Measurements from ENCODE around the gene SBNO2.

Gene SBNO2

DNA sequence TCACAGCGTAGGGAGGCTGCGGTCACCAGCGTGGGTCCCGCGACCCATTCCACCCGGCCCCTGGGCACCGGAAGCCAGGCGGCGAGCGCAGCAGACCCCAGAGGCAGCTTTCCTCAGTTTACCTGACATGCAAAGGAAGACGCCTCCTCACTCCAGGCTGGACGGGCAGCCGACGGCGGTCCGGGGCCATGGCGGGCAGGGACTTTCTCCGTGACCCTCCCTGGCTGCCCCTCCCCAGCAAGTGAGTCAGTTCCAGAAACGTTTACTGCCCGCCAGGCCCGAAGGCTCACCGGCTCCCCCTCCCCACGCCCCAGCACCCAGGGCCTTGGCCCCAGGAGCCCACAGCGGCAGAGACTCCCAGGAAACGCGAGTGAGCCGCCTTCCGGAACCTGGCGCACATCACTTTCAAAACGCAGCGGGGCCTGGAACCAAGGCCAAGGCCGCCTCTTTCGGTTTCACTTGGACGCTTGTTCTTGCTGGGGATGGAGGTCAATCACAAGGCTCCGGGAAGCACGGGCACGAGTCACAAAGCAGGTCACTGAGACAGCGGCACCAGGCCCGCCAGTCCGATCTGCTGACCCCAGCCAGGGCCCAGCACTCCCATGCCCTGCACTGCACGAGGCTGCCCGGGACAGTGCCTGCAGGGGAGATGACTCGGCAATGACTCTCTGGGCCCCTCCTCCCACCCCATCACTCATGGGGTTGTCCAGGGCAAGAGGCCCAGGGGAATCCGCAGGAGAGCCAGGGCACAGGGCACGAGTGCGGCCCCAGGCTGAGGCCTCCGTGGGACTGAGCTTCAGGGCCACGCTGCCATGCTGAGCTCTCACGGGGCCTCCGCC, 5.3 kb downstream of the SBNO2 start:
- no peak for FAIRE-seq

DNA sequence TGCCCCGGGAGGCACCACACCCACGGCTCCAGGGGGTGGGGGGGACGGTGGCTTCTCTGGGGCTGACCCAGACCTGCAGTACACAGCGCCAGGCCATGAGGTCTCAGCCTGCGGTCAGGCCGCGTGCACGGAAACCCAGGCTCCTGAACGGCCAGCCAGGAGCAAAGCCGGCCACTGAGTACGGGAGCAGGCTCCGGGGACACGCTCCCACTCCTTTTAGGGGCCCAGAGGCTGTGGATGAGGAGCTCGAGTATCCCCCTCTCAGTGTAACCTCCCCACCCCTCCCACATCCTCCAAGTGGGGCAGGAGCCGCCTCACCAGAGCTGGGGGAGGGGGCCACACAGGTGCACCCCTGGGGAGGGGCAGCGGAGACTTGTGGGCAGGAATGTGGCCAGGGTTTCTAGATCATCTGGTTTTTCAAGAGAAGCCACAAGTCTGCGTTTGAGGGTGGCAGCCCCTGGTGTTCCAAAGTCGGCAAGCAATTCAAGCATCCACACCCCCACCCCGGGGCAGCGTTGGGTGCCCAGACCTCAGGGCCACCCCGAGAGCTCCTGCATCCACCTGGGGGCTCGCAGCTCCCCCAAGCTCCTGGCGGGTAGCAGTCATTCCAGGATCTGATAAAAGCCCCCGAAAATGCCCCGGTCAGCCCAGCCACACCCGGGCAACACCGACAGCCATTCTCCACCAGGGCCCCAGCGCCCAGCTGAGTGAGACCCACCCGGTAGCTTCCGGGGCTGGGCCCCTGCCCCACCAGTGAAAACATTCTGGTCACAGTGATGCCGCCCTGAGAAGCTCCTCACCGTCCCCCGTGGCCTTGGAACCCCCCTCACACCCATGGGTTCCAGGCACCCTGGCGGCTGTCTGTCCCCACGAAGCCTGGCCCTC, 6.1 kb downstream of the SBNO2 start:
- FAIRE-seq, result no peak

DNA sequence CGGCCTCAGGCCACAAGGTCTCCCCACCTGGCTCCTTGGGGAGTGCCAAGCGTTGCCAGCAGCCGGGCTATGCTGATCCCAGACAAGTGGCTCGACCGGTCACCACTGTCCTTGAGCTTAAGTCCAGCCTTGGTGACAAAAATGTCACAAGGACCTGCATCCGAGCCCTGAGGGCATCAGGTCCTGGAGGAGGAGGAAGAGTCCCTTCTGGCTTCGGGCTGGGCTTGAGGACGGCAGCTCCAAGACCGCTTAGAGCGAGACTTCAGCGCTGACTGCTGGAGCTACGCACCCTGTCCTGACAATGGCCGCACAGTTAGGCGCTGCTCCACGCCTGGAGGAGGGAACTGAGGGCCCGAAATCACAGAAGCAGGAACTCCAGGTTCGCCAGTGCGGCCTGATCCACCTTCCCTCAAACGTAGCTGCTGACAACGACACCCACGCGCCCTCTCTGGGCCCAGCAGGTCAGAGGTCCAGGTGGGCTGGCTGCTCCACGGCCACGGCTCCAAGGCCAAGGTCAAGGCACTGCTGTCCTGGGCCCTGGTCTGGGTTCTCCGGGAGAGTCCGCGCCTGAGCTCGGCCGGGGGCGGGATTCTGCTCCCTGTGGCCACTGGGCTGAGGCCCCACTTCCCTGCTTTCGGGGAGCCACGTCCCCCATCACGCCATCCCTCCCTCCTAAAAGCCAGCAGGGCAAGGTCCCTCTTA, 7.0 kb downstream of the SBNO2 start:
- FAIRE-seq, result no peak

DNA sequence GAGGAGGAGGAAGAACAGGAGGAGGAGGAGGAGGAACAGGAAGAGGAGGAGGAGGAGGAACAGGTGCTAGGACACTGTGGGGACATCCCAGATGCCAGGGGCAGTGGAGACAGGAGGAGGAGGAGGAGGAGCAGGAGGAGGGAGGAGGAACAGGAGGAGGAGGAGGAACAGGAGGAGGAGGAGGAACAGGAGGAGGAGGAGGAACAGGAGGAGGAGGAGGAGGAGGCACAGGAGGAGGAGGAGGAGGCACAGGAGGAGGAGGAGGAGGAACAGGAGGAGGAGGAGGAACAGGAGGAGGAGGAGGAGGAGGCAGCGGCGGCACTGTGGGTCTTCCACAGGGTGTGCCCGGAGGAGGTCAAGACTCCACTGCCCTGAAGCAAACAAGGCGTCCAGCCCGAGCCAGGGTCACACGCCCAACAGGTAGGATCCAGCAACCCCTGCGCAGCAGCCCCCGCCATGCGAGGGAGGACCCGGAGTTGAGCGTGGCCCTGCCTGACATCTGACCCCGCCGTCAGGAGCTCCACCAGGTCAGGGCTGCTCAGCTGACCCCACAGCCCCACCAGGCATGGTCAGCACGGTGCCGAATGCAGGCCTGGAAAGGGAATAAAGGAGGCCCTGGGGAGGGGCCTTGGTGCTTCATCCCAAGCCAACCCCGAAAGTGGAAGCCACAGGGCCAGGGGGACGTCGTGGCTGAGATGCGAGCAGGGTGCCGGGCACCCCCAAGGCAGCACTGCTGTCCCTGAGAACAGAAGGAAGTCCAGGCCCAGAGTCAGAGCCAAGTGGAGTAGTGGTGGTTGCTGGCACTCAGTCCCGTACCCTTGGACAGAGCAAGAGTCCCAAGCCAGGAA, 9.2 kb downstream of the SBNO2 start:
- FAIRE-seq, result no peak

DNA sequence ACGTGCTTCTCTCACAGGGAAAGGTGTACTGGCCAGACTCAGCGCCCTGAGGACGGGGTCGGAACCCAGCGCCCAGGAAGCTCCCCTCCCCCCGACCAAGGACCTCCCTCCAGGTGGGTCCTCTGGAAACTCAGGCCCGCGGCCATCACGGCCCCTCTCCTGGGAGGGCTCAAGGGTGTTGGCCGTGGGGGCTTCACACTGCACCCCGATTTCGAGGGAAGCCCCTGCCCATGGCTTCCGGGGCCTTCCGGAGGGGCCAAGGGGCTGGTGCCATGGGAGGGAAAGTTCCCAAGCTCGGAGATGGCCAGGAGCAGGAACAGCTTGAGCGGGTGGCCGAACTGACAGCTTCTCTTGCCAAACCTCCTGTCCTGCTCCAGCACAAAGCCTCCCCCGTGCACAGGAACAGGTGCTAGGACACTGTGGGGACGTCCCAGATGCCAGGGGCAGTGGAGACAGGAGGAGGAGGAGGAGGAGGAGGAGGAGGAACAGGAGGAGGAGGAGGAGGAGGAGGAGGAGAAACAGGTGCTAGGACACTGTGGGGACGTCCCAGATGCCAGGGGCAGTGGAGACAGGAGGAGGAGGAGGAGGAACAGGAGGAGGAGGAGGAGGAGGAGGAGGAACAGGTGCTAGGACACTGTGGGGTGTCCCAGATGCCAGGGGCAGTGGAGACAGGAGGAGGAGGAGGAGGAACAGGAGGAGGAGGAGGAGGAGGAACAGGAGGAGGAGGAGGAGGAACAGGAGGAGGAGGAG, 10.0 kb downstream of the SBNO2 start:
- no peak for FAIRE-seq

DNA sequence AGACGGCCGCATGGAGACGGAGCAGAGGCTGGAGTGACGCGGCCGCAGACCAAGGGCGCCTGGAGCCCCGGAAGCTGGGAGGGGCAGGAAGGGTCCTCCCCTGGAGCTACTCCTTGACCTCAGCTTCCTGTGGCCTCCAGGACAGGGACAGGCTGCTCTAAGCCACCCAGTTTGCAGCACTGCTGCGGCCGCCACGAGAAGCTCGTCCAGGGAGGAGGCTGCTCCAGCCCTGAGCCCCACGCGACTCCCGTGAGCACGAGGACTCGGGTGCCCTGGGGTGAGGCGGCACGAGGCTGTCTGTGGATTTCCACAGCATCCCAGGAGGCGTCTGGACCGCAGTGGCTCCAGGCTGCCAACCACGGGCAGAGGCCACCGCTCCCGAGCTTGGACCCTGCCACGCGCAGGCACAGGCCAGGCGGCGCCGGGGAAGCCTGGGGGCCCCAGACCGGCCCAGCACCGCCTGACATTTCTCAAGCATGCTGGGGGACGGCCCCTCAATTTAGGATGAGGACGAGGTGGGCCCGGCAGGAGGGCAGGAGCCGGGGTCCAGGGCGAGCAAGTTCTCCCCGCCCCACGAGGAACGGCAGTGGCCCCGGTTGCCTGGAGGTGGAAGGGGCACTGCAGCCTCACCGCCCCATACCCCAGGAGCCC, 10.7 kb downstream of the SBNO2 start:
- FAIRE-seq, result no peak

DNA sequence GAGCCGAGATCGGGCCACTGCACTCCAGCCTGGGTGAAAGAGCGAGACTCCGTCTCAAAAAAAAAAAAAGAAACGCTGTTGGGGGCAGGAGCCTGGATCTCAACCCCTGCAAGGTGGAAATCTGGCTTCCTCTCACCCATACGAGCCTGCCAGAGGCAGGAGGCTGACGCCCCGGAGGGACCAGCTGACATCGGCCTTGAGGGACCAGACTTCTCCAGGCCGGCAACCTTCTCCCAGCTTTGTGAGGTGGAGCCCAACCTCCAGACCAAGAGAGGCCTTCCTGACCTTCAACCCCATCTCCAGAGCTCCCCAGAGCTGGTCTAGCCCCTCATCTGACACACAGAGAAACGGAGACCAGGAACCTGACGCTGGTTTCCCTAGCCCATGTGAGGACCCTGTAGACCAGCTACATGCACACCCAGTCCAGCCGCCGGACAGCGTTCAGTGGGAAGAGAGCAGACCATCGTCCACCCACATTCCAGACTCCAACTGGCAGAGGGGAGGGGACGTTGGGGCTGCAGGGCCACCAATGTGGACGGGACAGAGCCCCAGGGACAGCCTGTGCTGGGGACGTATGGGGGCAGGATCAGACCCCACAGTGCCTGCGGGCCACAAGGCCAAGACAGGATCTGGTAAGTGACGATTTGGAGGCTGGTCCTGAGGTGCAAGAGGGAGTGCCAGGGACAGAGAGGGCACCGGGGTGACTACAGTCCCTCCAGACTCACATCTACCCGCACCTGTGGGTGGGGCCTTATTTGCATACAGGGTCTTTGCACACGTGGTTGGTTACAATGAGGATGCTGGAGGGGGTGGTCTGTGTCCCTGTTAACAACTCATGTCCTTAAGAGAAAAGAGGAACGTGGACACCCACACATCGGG, 11.4 kb downstream of the SBNO2 start:
- FAIRE-seq, result no peak

DNA sequence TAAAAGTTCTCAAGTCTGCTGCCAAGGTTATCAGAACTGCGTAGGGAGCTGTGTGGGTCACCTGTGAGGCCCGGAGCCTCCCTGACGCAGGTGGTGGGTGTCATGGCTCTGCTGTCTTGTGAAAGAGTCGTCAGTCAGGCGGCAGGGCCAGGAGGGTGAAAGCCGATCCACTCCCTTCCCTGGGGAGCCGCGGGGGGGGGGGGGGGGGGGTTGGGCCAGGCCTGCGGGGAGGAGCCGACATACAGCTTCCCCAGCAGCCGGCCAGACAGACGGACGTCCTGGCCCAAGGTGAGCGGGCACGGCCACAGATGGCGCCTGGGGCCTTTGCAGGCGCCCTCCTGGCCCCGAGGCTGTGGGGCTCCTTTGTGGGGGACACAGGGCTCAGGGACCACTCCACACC, 12.4 kb downstream of the SBNO2 start:
- no peak for FAIRE-seq

DNA sequence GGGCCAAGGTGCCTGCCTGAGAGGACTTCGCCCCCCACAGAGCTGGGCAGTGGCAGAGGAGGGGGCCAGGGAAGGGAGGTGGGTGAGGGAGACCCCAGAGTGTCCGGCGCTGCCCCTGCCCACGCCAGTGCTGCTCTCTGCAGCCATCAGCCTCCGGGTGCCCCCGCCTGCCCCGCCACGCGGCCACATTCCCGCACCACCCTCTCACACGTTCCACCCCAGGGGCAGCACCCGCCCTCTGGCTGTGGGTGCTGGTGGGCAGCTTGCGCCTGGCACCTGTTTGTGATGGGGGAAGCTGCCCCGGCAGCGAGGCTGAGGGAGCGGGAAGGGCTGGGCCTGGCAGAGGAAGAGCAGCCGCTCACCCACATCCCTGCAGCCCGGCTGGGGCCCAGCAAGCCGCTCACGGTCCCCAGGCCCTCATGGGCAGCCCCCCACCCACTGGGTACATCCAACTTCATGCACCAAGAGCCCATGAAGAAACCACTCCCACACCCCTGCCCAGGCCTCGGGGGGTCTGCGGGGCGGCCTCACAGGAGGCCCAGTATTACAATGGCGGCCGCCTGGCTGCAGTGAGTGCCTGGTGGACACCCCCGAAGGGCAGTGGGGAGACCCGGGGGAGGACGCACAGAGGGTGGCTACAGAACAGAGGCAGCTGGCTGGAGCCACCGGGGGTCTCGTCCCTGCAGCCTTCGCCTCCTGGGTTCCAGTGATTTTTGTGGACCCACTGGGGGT, 14.0 kb downstream of the SBNO2 start:
- no peak for FAIRE-seq

DNA sequence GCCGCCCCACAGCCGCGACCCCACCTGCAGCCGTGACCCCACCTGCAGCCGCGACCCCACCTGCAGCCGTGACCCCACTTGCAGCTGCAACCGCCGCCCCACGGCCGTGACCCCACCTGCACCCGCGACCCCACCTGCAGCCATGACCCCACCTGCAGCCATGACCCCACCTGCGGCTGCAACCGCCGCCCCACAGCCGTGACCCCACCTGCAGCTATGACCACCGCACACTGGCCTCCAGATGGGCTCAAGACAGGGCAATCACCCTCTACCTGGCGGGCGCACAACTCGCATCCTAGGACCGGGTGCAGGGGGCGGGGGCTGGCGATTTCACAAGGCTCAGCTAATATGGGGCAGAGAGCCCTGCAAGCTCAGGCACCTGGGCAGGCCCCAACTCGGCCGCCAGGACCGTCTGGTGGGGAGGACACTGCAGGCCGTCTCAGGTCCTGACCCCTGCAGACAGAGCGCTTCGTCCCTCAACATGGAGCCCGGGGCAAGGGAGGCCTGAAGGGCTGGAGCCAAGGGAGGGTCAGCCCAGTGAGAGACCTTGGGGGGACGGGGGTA, 15.1 kb downstream of the SBNO2 start:
- FAIRE-seq, result no peak

DNA sequence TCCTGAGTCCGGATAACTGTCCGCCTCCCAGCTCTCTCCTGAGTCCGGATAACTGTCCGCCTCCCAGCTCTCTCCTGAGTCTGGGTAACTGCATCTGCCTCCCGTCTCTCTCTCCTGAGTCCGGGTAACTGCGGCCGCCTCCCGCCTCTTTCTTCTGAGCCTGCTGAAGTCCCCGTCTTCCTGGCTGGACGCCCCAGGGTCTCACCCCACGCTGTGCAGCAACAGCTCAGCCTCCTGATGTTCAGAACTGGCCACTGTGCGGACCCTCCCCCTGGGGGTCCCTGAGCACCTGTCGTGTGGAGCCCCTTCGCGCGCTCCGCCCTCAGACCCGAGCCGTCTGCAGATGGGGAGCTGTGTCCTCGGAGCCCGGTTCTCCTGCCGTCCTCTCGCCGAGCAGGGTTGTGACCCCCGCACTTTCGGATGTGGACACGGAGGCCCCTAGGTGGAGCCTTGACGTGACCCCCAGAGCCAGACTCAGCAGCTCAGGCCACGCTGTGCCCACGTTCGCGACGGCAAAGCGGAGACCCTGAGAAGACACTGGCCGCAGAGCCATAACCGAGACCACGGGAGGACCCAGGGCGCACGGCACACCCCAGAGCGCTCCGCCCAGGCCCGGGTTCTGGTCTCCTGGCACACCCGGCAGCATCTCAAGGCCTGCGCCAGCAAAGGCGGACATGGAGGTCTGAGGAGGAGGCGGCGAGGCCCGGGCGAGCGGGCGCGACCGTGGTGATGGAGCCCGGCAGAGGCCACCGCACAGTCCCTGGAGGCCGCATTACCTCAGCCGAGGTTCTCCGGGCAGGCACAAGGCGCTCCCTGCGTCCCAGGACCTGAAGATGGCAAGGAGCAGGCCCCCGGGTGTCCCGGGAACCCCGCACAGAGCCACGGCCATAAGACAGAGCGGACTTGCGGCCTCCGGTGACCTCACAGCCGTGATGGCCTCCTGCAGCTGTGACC, 15.9 kb downstream of the SBNO2 start:
- no peak for FAIRE-seq

DNA sequence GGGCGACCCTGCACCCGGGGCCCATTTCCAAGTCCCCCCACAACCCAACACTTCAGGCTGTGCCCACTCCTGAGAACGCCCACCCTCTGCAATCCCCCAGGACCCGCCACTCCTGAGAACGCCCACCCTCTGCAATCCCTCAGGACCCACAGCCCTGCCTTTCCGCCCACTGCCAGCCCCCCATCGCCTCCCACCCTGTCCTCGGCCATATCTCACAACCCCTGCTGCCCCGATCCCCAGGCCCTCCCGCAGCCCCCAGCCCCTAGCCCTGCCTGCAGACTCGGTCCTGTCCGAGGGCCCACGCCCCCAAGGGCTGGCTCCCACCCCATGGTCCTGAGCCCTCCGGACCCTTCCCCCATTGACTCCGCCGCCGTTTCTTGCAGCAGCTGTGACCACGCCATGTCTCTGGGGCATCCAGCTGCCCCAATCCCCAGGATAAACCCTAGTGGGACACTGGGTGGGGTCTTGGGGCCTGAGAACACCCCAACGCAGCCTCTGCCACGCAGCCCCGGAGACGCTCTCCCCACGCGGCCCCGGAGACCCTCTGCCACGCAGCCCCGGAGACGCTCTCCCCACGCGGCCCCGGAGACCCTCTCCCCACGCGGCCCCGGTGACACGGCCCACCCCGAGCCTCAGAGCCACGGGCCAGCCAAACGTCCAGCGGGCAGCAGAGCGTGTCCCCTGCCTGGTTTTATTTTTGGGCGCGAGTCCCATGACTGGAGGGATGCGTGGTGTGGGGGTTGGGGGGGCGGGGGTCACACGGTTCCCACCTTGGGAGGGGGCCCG, 17.0 kb downstream of the SBNO2 start:
- FAIRE-seq, result no peak

DNA sequence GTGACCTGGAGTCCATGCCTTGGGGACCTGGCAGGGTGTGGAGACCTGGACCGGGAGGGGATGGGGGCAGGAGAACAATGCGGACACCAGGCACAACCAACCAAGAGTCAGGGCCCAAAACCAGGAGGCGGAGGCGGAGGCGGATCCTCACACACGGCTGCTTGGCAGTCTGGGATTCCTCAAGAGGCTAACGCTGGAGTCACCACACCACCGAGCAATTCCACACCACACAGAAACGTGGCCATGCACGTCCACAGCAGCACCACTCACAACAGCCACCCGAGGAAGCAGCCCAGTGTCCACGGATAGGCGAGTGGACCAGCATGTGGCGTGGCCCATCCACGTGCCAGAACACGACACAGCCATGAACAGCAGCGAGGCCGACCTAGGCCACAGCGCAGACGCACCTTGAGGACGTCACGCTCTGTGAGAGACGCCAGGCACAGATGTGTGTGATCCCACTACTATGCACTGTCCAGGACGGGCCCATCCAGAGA, 17.7 kb downstream of the SBNO2 start:
- no peak for FAIRE-seq

DNA sequence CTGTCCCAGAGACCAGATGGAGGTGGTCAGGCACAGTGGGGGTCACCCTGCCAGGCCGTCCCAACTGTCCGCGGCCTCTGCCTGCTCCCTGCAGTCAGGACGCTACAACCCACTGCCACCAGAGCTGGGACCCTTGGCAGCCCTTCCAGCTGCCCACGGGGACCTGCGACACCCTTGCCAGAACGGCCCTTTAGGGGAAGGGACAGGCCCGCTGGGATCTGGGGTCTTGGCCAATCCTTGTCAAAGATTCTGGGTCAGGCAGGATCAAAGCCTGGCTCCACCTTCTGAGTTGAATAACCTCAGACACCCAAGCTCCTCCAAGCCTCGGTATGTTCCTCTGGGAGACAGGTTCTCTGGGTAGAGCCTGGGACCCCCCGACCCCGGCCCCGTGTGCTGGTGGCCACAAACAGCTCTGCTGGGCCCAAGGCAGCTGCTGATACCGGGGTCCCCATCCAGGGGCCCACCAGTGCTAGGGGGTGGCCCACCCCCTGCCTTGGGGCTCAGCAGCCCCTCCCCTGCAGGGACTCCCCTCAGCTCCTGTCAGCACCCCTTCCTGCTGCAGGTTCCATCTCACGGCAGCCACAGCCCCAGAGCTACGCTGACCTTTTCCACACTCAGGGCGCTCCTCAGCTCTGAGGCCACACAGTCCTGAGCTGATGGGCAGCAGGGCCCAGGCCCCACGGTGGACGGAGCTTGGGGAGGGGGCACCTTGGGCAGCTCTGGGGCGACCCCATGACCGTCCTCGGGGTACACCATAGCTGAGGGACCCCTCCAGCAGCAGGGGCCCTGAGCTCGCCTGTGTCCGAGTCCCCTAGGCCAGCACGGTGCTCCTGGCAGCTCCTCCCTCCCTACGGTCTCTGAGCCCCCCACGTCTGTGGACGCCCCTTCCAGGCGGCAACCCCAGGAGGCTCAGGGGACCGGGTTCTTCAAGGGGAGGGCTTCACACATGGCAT, 18.4 kb downstream of the SBNO2 start:
- FAIRE-seq, result no peak

DNA sequence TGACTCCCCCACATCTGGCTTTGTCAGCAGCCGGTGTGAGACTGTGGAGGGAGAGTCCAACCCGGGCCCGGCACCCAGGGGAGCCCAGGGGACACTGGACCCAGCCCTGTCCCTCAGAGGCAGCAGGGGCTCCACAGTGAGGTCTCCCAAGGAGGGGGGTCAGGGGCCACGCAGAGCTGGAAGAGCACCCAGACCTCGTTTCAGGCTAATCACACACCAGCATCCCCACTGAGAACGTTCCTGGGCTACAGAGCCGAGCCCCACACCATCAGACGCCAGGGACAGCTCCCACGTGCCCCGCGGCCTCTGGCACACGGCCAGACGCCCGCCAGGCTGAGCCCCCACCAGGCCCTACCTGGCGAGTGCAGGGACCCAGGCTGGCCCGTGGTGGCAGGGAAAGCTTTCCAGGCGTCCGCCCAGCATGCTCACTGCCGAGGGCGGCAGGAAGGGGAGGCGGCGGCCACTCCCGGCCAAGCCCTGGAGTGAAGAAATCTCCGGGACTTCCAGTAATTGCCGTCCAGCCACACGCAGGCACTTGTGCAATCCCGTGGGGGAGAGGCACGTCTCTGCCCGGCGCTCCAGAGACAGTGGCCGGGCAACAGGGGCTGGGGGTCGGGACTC, 19.2 kb downstream of the SBNO2 start:
- FAIRE-seq, result no peak
